Prostate gland (tissue), 2 donors: ENCODE measurements around the gene TMEM116.

Experiments
- POLR2A ChIP-seq: fragments of 450-650 bp; IDR thresholded peaks from one replicate; pipeline ENCODE4 v1.6.1; 2016; ENCODE audit warnings: antibody characterized with exemption, mild to moderate bottlenecking
- POLR2AphosphoS5 ChIP-seq: sonication (generic); formaldehyde crosslinking; IDR thresholded peaks from one replicate; pipeline ENCODE4 v1.6.1; 2017; ENCODE audit warnings: antibody characterized with exemption
- TF ChIP-seq, protein P1 (sequence below), 4 experiments: fragments of 200-600 bp in 2 of 4; fragments of 450-650 bp in 2 of 4; sonication (generic) in 2 of 4; IDR thresholded peaks; 1 replicate in 3 of 4; 2 replicates in 1 of 4; pipeline ENCODE4 v1.5.1; 2016 to 2019; ENCODE audit warnings: antibody characterized with exemption in 4 of 4, mild to moderate bottlenecking in 2 of 4, moderate library complexity in 2 of 4

DNA sequence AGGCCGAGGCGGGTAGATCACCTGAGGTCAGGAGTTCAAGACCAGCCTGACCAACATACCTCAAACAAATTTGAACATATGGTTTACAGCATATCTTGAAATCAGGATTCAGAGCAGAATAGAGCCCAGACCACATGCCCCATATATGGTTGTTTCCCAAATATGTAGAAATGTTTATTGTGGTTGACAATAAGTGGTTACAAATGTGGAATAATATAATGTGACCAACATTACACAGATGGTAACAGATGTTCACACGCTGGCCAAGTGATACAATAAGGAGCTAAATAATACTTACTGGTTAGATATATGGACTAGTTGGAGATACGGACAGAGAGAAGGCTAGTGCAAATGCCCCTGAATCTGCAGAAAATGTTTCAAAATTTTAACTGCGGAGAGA, 85.6 kb downstream of the TMEM116 start:
- no peak for TF ChIP-seq POLR2A
- TF ChIP-seq, protein P1, sequence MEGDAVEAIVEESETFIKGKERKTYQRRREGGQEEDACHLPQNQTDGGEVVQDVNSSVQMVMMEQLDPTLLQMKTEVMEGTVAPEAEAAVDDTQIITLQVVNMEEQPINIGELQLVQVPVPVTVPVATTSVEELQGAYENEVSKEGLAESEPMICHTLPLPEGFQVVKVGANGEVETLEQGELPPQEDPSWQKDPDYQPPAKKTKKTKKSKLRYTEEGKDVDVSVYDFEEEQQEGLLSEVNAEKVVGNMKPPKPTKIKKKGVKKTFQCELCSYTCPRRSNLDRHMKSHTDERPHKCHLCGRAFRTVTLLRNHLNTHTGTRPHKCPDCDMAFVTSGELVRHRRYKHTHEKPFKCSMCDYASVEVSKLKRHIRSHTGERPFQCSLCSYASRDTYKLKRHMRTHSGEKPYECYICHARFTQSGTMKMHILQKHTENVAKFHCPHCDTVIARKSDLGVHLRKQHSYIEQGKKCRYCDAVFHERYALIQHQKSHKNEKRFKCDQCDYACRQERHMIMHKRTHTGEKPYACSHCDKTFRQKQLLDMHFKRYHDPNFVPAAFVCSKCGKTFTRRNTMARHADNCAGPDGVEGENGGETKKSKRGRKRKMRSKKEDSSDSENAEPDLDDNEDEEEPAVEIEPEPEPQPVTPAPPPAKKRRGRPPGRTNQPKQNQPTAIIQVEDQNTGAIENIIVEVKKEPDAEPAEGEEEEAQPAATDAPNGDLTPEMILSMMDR (IDR thresholded peaks at IDR 0.05), result no peak
- no peak for TF ChIP-seq POLR2AphosphoS5
